ENCODE measurements around the gene CREB5.

DNA sequence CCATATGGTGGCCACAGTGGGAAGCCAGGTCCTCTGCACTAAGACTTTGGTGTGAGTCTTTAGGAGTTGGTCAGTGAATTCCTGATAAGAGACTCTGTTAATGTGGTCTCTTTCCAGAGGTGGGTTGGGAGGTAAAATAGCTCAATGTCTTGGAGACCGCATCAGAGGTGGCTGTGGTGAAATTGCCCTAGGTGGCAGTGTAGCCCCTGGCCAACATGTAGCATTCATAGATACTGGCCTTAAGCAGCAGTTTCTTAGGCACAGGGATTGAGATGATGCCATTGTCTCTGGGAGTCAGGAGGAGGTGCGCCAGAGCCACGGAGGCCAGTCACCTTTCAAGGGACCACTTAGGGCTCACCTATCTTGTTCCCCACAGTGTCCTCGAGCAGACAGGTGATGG is 202.8 kb downstream of the CREB5 start:
- TF ChIP-seq POLR2A (IDR thresholded peaks at IDR 0.05), result no peak
- TF ChIP-seq, protein P1, sequence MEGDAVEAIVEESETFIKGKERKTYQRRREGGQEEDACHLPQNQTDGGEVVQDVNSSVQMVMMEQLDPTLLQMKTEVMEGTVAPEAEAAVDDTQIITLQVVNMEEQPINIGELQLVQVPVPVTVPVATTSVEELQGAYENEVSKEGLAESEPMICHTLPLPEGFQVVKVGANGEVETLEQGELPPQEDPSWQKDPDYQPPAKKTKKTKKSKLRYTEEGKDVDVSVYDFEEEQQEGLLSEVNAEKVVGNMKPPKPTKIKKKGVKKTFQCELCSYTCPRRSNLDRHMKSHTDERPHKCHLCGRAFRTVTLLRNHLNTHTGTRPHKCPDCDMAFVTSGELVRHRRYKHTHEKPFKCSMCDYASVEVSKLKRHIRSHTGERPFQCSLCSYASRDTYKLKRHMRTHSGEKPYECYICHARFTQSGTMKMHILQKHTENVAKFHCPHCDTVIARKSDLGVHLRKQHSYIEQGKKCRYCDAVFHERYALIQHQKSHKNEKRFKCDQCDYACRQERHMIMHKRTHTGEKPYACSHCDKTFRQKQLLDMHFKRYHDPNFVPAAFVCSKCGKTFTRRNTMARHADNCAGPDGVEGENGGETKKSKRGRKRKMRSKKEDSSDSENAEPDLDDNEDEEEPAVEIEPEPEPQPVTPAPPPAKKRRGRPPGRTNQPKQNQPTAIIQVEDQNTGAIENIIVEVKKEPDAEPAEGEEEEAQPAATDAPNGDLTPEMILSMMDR (IDR thresholded peaks at IDR 0.05), result no peak
- TF ChIP-seq POLR2AphosphoS5 (IDR thresholded peaks at IDR 0.05), result no peak

All from breast epithelium (tissue), 3 donors.